AG10803 (cell line): ENCODE data around the gene POLA1.

Experiments
- DNase-seq: peaks from one replicate; pipeline ENCODE4 v3.0.0; 2010; ENCODE audit warnings: low read depth
- H3K4me3 ChIP-seq: 2 replicates; pipeline ENCODE4 v1.5.1; 2011; ENCODE audit warnings: mild to moderate bottlenecking, low read length, control low read depth
- CTCF ChIP-seq: conservative IDR thresholded peaks from 2 replicates; pipeline ENCODE4 v1.5.1; 2011; ENCODE audit warnings: mild to moderate bottlenecking, low read length, control low read depth, inconsistent platforms

POLA1 gene

DNA sequence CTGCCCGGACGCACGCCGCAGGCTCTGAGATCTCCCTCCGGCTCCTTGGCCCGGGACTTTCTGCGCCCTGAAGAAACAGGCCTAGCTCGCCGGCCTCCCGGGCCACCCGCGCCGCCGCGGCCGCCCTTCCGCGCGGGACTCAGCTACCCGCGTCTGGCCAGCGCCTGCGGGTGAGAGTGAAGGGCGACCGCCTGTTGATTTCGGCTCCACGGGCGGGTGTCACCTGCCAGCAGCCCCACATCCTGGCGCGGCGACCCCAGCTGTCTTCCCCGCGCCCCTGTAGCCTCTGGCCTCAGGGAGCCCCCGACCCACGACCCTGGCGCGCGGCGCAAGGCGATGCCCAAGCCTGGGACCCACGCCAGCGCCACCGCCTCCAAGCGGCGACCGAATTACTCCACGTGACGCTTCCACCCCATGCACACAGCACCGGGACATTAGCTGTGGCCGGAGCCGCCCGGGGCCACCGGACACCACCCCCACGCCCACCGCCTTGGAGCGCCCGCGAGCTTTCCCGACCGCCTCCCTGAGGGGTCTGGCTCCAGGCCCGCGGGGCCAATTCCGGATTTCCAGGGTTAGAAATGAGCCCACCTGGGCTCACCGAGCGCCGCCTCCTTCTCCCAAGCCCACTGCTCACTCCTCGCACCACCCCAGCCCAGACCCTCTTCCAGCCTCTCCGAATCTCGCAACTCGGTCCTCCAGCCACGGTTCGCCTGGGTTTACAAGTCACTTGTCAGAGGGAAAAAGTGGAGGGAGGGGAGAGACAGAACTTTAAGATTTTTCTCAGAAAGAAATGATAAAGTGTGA lies 311.9 kb downstream of the POLA1 start:
- peak overlapping the region; percentile 29; the same call in 1 of the 2 replicates for H3K4me3 ChIP-seq
- no peak for DNase-seq
- no peak for TF ChIP-seq CTCF

- H3K4me3 ChIP-seq = no peak overlapping the region
- no peak for DNase-seq
- no peak for TF ChIP-seq CTCF
These were observed 312.9 kb downstream of the POLA1 start for GRCh38 chrX:25006586-25007058.

- H3K4me3 ChIP-seq = no peak overlapping the region
- DNase-seq = no peak
- no peak for TF ChIP-seq CTCF
These were observed 313.6 kb downstream of the POLA1 start for GRCh38 chrX:25007059-25008053.

GRCh38 chrX:25009407-25009806 lies 315.7 kb downstream of the POLA1 start:
- H3K4me3 ChIP-seq = no peak overlapping the region
- no peak for TF ChIP-seq CTCF
- DNase-seq = no peak

DNA sequence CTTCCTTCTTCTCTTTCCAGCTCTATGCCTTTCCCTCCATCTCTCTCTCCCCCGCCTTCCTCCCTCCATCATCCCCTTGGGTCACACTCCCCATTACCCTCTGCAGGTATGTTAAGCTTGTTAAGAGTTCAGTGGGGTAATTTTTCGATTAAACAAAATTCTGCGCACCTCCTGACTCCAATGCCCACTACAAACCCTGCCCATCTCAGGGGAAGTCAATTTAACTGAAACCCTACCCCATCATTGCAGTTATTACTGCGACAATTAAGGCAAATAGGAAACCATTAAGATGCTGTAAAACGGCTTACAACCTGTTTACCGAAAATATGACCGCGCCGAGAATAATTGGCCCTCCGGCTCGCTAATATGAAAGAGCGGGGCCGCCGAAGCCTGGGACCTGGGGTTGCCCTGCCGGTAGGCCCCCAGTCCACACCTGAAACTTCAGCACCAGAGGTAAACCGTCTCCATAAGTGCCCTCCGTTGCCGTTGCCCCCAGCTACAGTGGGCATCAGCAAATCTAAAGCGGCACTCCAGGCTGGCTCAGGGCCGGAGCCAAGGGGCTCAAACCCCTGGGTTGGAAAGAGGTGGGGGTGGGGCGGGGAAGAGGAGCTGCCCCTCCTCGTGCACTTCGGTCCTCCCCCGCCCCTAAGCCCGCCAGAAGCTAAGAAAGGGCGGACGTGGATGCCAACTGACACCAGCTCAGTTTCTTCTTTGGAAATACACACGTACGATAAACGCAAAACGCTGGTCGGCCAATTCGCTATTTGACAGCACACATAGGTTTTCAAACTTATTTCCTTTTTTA lies 317.3 kb downstream of the POLA1 start:
- no peak for TF ChIP-seq CTCF
- H3K4me3 ChIP-seq = no peak overlapping the region
- DNase-seq = no peak

DNA sequence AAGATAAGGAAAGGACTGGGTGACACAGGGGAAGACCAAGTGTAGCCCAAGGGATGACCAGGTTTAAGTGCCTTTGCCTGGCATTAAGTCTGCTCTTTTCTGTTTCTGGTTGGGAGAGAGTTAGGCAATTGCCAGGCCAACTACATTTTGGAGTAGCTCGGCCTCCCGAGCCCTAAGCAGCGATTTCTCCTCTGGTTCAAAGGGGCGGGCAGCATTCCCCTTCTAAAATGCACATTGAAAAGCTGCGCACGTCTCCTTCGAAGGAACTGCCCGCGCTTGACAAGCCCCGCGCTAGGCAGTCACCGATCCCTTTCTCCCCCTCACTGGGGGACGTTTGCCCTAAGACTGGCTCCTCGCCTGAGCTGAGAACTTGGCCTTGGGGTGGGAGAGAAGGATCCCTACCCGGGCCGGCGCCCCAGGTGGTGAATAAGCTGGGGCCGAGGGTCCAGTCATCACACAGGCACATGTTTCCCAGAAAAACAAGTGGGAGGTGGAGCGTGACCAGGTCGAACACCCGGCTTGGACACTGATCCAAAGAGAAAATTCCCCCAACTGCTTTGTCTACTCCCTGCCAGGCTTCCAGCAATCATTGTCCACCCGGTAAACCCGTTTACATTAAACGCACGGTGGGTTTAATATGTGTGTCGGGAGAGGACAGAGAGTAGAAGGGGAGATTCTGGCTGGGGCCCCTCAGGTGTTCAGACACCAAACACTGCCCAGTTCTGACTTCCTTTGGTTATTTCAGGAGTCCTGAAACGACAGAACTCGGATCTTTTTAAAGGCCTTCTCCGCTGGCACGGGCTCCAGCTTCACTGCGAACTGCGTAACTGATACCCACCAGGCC lies 318.1 kb downstream of the POLA1 start:
- no peak for DNase-seq
- H3K4me3 ChIP-seq = no peak overlapping the region
- TF ChIP-seq CTCF = no peak
